KMS-11 (cell line): ENCODE measurements around the gene NTN5.

ENCODE experiments used
- H2AFZ ChIP-seq: fragments of 200-600 bp; sonication (generic); 2 replicates; pipeline ENCODE4 v1.6.1; 2016; ENCODE audit warnings: antibody characterized with exemption, mixed run types, low read depth
- H3K27ac ChIP-seq: fragments of 200-600 bp; sonication (generic); 2 replicates; pipeline ENCODE4 v1.6.1; 2016; ENCODE audit warnings: mild to moderate bottlenecking, mixed run types
- H3K27me3 ChIP-seq: fragments of 200-600 bp; sonication (generic); 2 replicates; pipeline ENCODE4 v1.6.1; 2017; ENCODE audit warnings: mild to moderate bottlenecking, low read depth, mixed run types, moderate library complexity; ENCODE audit not compliant: insufficient read depth
- H3K36me3 ChIP-seq: fragments of 200-600 bp; sonication (generic); 2 replicates; pipeline ENCODE4 v1.6.1; 2017; ENCODE audit warnings: mild to moderate bottlenecking, mixed run types; ENCODE audit not compliant: insufficient read depth
- H3K4me1 ChIP-seq: fragments of 200-600 bp; sonication (generic); 2 replicates; pipeline ENCODE4 v1.6.1; 2016; ENCODE audit warnings: mild to moderate bottlenecking, low read depth, mixed run types; ENCODE audit not compliant: poor library complexity, severe bottlenecking
- H3K4me2 ChIP-seq: fragments of 200-600 bp; sonication (generic); 2 replicates; pipeline ENCODE4 v1.7.0; 2016; ENCODE audit warnings: mild to moderate bottlenecking, mixed run types
- H3K4me3 ChIP-seq: fragments of 200-600 bp; sonication (generic); IDR thresholded peaks from 2 replicates; pipeline ENCODE4 v1.6.1; 2017; ENCODE audit warnings: low read depth, low read length, mixed read lengths; ENCODE audit not compliant: insufficient read depth
- H3K79me2 ChIP-seq: fragments of 200-600 bp; sonication (generic); 2 replicates; pipeline ENCODE4 v1.6.1; 2016; ENCODE audit warnings: low read depth, mixed run types; ENCODE audit not compliant: insufficient read depth
- H3K9ac ChIP-seq: fragments of 200-600 bp; sonication (generic); 2 replicates; pipeline ENCODE4 v1.6.1; 2016; ENCODE audit warnings: mild to moderate bottlenecking, mixed run types
- H4K20me1 ChIP-seq: fragments of 200-600 bp; sonication (generic); 2 replicates; pipeline ENCODE4 v1.6.1; 2016; ENCODE audit warnings: mild to moderate bottlenecking, mixed run types; ENCODE audit not compliant: insufficient read depth
- CTCF ChIP-seq: fragments of 200-600 bp; sonication (generic); conservative IDR thresholded peaks from 2 replicates; pipeline ENCODE4 v1.6.1; 2017; ENCODE audit warnings: low read depth, mild to moderate bottlenecking, antibody characterized with exemption, low read length, moderate library complexity, mixed read lengths

Gene NTN5

GRCh38 chr19:48644355-48644754 lies 28.5 kb downstream of the NTN5 start:
- H3K27ac ChIP-seq, result no peak overlapping the region
- no peak for TF ChIP-seq CTCF
- no peak overlapping the region for H3K9ac ChIP-seq
- H3K4me2 ChIP-seq, result no peak overlapping the region; the same call in 1 of the 2 replicates
- no peak overlapping the region for H3K4me3 ChIP-seq
- H3K79me2 ChIP-seq, result no peaks in the 10 kb centered on the region
- H2AFZ ChIP-seq, result no peak overlapping the region; the same call in 1 of the 2 replicates
- no peaks in the 10 kb centered on the region for H3K36me3 ChIP-seq
- peaks cover 17% of the 10 kb centered on the region; the same call in 1 of the 2 replicates for H3K27me3 ChIP-seq
- no peaks in the 10 kb centered on the region for H4K20me1 ChIP-seq
- peaks cover 18% of the 10 kb centered on the region for H3K4me1 ChIP-seq

DNA sequence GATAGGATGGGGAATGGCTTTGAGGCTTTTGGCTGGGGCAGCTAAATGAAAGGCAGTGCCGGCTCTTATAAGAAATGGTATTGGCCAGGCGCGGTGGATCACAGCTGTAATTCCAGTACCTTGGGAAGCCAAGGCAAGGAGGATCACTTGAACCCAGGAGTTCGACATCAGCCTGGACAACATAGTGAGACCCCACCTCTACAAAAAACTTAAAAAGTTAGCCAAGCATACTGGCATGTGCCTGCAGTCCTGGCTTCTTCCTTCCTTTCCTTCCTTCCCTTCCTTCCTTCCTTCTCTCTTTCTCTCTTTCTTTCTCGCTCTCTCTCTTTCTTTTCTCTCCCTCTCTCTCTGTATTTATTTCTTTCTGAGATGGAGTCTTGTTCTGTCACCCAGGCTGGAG lies 30.0 kb downstream of the NTN5 start:
- H3K4me2 ChIP-seq, result no peak overlapping the region
- peaks cover 25% of the 10 kb centered on the region for H3K4me1 ChIP-seq
- no peak overlapping the region for H3K27ac ChIP-seq
- no peaks in the 10 kb centered on the region for H3K36me3 ChIP-seq
- no peak for TF ChIP-seq CTCF
- H3K9ac ChIP-seq, result no peak overlapping the region
- H4K20me1 ChIP-seq, result no peaks in the 10 kb centered on the region
- H3K27me3 ChIP-seq, result peaks cover 13% of the 10 kb centered on the region; the same call in 1 of the 2 replicates
- no peak overlapping the region for H3K4me3 ChIP-seq
- no peak overlapping the region for H2AFZ ChIP-seq
- no peaks in the 10 kb centered on the region for H3K79me2 ChIP-seq

- H3K27ac ChIP-seq, result no peak overlapping the region
- no peak for TF ChIP-seq CTCF
These were observed 31.0 kb downstream of the NTN5 start for GRCh38 chr19:48641850-48642249.

DNA sequence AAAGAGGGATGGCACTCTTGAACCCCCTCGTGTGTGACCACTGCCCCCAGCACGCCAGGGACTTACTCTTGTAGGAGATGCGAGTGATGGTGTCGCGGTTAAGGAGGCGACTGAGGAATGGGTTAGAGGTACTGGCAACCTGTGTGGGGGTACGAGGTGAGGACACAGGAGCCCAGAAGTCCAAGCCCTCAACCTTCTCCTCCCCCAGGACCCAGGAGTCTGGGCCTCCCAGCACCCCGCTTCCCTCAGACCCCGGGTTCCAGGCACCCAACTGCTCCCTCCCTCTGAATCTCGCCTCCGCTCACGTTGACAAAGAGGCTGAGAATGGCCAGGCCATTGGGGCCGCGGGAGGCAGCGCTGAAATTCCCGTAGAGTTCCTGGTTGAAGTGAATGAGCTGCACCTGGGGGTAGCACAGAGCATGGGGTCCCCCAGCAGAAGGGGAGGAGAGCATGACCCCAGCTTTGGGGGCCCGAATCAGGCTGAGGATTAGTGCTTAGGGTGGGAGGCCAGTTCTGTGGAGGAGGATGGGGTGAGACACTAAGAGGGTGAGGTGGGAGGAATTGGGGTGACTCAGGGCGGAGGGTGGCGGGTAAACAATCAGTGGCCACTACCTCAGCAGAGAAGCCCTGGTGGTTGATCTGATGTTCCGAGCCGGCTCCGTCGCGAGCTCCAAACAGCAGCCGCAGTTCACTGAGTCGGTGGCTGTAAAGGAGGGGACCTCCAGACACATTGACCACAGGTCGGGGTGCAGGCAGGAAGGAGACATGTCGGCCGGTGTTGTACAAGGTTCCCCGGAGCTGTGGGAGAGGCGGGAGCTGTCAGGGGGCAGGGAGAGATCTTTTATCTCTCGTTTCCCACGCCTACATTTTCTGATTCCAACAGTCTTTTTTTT lies 33.1 kb downstream of the NTN5 start:
- H3K27me3 ChIP-seq, result peaks cover 9% of the 10 kb centered on the region; the same call in 1 of the 2 replicates
- peaks cover 20% of the 10 kb centered on the region for H3K4me1 ChIP-seq
- H2AFZ ChIP-seq, result no peak overlapping the region
- no peak overlapping the region for H3K4me2 ChIP-seq
- H3K4me3 ChIP-seq, result no peak overlapping the region
- H3K9ac ChIP-seq, result no peak overlapping the region
- no peak overlapping the region for H3K27ac ChIP-seq
- H4K20me1 ChIP-seq, result no peaks in the 10 kb centered on the region
- no peak for TF ChIP-seq CTCF
- no peaks in the 10 kb centered on the region for H3K36me3 ChIP-seq
- H3K79me2 ChIP-seq, result no peaks in the 10 kb centered on the region

More at GRCh38 chr19:48641850-48642249, 31.0 kb downstream of the NTN5 start:
- peaks cover 23% of the 10 kb centered on the region for H3K4me1 ChIP-seq
- H3K79me2 ChIP-seq, result no peaks in the 10 kb centered on the region
- H3K4me2 ChIP-seq, result no peak overlapping the region
- no peaks in the 10 kb centered on the region for H4K20me1 ChIP-seq
- no peak overlapping the region for H2AFZ ChIP-seq
- peaks cover 9% of the 10 kb centered on the region; the same call in 1 of the 2 replicates for H3K27me3 ChIP-seq
- H3K4me3 ChIP-seq, result no peak overlapping the region
- H3K9ac ChIP-seq, result no peak overlapping the region
- H3K36me3 ChIP-seq, result no peaks in the 10 kb centered on the region
